B cell (primary cell): ENCODE measurements around the gene LRRC36. TPM values are rescaled to one million over a fixed set of nuclear protein-coding genes. Genes with fewer than 3 reads are reported as not detected.
"Not testable (repeated sequence)": the region's sequence is repeated elsewhere in the genome, so short reads cannot be mapped to it uniquely, and the experiment has no call there.

ENCODE experiments used
- ATAC-seq: fragments of 200-7000 bp; cut with Tn5 transposase; one replicate; pipeline ENCODE4 v1.10.0; 2021; ENCODE audit warnings: low read depth, mild to moderate bottlenecking, moderate number of reproducible peaks, moderate library complexity
- CTCF ChIA-PET: fragments of 350-600 bp; sonication (Branson Sonifier 250); formaldehyde crosslinking; loops from one replicate; lab custom pipeline; 2021; ENCODE audit warnings: antibody characterized with exemption, inconsistent platforms; lab: Charles Lee
- POLR2A ChIA-PET: fragments of 350-600 bp; sonication (Branson Sonifier 250); formaldehyde crosslinking; loops from one replicate; lab custom pipeline; 2021; ENCODE audit warnings: antibody characterized with exemption; lab: Charles Lee
- DNase-seq: peaks from one replicate; pipeline ENCODE4 v3.0.0; 2013
- H2AFZ ChIP-seq: 2 replicates; pipeline ENCODE4 v1.6.1; 2012; ENCODE audit warnings: mild to moderate bottlenecking, low read depth, low read length; ENCODE audit not compliant: insufficient read depth, poor library complexity, severe bottlenecking
- H3K27ac ChIP-seq, 2 donors: 1 replicate in 1 of 2; 2 replicates in 1 of 2; pipeline ENCODE4 v1.5.1; 2012 to 2013; ENCODE audit warnings: low read length in 2 of 2, mild to moderate bottlenecking in 2 of 2, moderate library complexity in 1 of 2
- H3K27me3 ChIP-seq, 4 experiments: fragments of 200-600 bp in 1 of 4; sonication (generic) in 1 of 4; replicated peaks in 1 of 4; 1 replicate in 2 of 4; 2 replicates in 2 of 4; pipeline versions ENCODE4 v1.6.1 to v1.7.0; 2013 to 2016; ENCODE audit warnings: low read length in 3 of 4, mild to moderate bottlenecking in 2 of 4, mixed read lengths in 1 of 4, moderate library complexity in 1 of 4; ENCODE audit not compliant: insufficient read depth in 4 of 4, control insufficient read depth in 3 of 4; ENCODE audit errors: control extremely low read depth in 1 of 4
- H3K36me3 ChIP-seq, 2 experiments: replicated peaks in 1 of 2; 1 replicate in 1 of 2; 2 replicates in 1 of 2; pipeline versions ENCODE4 v1.6.1 to v1.7.1; 2013; ENCODE audit warnings: low read length in 1 of 2; ENCODE audit not compliant: insufficient read depth in 2 of 2, control insufficient read depth in 1 of 2; ENCODE audit errors: control extremely low read depth in 1 of 2, extremely low read depth in 1 of 2
- H3K4me1 ChIP-seq, 2 donors: fragments of 200-600 bp in 1 of 2; sonication (generic) in 1 of 2; 1 replicate in 1 of 2; 2 replicates in 1 of 2; pipeline versions ENCODE4 v1.5.1 to v1.6.1; 2013 to 2017; ENCODE audit warnings: low read length in 2 of 2; ENCODE audit not compliant: control insufficient read depth in 2 of 2, insufficient read depth in 2 of 2
- H3K4me2 ChIP-seq: replicated peaks from 2 replicates; pipeline ENCODE3; 2012; ENCODE audit warnings: mild to moderate bottlenecking, low read depth, low read length; ENCODE audit not compliant: poor library complexity, severe bottlenecking
- H3K4me3 ChIP-seq, 5 experiments: fragments of 200-600 bp in 1 of 5; sonication (generic) in 1 of 5; 1 replicate in 3 of 5; 2 replicates in 2 of 5; pipeline versions ENCODE4 v1.5.1 to v1.7.0; 2011 to 2016; ENCODE audit warnings: low read length in 4 of 5, mild to moderate bottlenecking in 4 of 5, low read depth in 2 of 5, control low read depth in 1 of 5, moderate library complexity in 1 of 5; ENCODE audit not compliant: insufficient read depth in 1 of 5; ENCODE audit errors: control extremely low read depth in 1 of 5, extremely low read depth in 1 of 5
- H3K79me2 ChIP-seq: fragments of 200-600 bp; sonication (generic); one replicate; pipeline ENCODE4 v1.6.0; 2016; ENCODE audit warnings: low read length; ENCODE audit not compliant: control insufficient read depth, insufficient read depth
- H3K9ac ChIP-seq: fragments of 200-600 bp; sonication (generic); 2 replicates; pipeline ENCODE4 v1.6.1; 2017; ENCODE audit warnings: mild to moderate bottlenecking, low read length, moderate library complexity
- H3K9me3 ChIP-seq, 3 donors: one replicate each; pipeline versions ENCODE4 v1.6.1 to v1.7.1; 2013; ENCODE audit warnings: low read length in 2 of 3; ENCODE audit not compliant: control insufficient read depth in 2 of 3, insufficient read depth in 1 of 3; ENCODE audit errors: control extremely low read depth in 1 of 3
- H4K20me1 ChIP-seq: 2 replicates; pipeline ENCODE4 v1.6.0; 2012; ENCODE audit warnings: mild to moderate bottlenecking, low read length; ENCODE audit not compliant: insufficient read depth, control insufficient read depth, poor library complexity, severe bottlenecking
- H3K27ac Mint-ChIP-seq: one replicate; pipeline ENCODE4 v1.8.0; 2021; ENCODE audit warnings: mixed read lengths
- H3K27me3 Mint-ChIP-seq: one replicate; pipeline ENCODE4 v1.8.0; 2021; ENCODE audit warnings: mixed read lengths
- H3K4me1 Mint-ChIP-seq: one replicate; pipeline ENCODE4 v1.8.0; 2021; ENCODE audit warnings: mixed read lengths
- H3K4me3 Mint-ChIP-seq: one replicate; pipeline ENCODE4 v1.8.0; 2021; ENCODE audit warnings: mixed read lengths
- H3K9me3 Mint-ChIP-seq: one replicate; pipeline ENCODE4 v1.8.0; 2022; ENCODE audit warnings: mixed read lengths; ENCODE audit not compliant: insufficient read depth
- CTCF ChIP-seq: fragments of 200-600 bp; IDR thresholded peaks from one replicate; pipeline ENCODE4 v1.8.0; 2022; ENCODE audit warnings: antibody characterized with exemption, mild to moderate bottlenecking
- EZH2 ChIP-seq: IDR thresholded peaks from 2 replicates; pipeline ENCODE4 v1.6.1; 2012; ENCODE audit warnings: borderline replicate concordance, low read depth, mild to moderate bottlenecking, moderate library complexity, low read length; ENCODE audit not compliant: insufficient read depth, poor library complexity, severe bottlenecking
- WGBS: methylation state at CpG from one replicate; pipeline ENCODE4 v1.1.5; 2013; ENCODE audit warnings: missing lambda C conversion rate; ENCODE audit not compliant: insufficient coverage; 5-methylcytosine and 5-hydroxymethylcytosine counted together
- intact Hi-C: fragments of 100-400 bp; cut with micrococcal nuclease; formaldehyde crosslinking; loops from one replicate; pipeline ENCODE4 v1.10.0; 2022
- polyA plus RNA-seq: library from polyadenylated mRNA; depleted of rRNA; stranded (reverse); fragments of >200 nt; gene quantifications from 2 replicates; pipeline ENCODE4 v1.2.3, GENCODE V29; 2012
- total RNA-seq, 2 donors: library from RNA; stranded (reverse); fragments of 120-200 nt in 1 of 2; gene quantifications; 1 replicate in 1 of 2; 2 replicates in 1 of 2; pipeline versions ENCODE4 v1.2.3 to v1.2.4, GENCODE V29; 2013 to 2022

Gene LRRC36
- total and polyA plus RNA-seq, 2 donors (not counting 1 experiment from before 2014, with no cell fraction given) = 0.98 TPM; not detected in 1

GRCh38 chr16:67349172-67349571, 22.6 kb downstream of the LRRC36 start:
- Histone ChIP-seq H3K4me2 (no peak overlapping the region), H2AFZ (no peak overlapping the region), H4K20me1 (no peaks in the 10 kb centered on the region), H3K4me3 (no peak overlapping the region), H3K9ac (no peak overlapping the region), H3K79me2 (no peaks in the 10 kb centered on the region), H3K27me3 (no peaks in the 10 kb centered on the region), H3K9me3 (no peaks in the 10 kb centered on the region), H3K4me1 (no peaks in the 10 kb centered on the region), H3K36me3 (no peaks in the 10 kb centered on the region), H3K27ac (no peak overlapping the region)
- peak; percentile 62 for ATAC-seq
- Mint-ChIP-seq H3K27ac (no peak overlapping the region), H3K4me1 (no peaks in the 10 kb centered on the region), H3K9me3 (no peaks in the 10 kb centered on the region), H3K27me3 (peaks cover 3% of the 10 kb centered on the region), H3K4me3 (no peak overlapping the region)
- no peak for TF ChIP-seq EZH2
- peak; percentile 74 for TF ChIP-seq CTCF
- ChIA-PET CTCF (interaction anchor here (0.6 to 2.3 kb wide), 7 partner anchors 20 to 183 kb away, joined by 3 to 10 read pairs (median 3); partner anchors contain the start of gene TPPP3), POLR2A (no interaction called here)
- intact Hi-C loops = loop anchor here (1.0 to 10.0 kb wide), 2 partner anchors 46 to 116 kb away; partner anchors contain the start of gene TPPP3
- DNase-seq = peak; percentile 62

- H3K4me1 ChIP-seq = no peaks in the 10 kb centered on the region
- H3K9me3 ChIP-seq = no peaks in the 10 kb centered on the region
- Mint-ChIP-seq H3K9me3 (no peaks in the 10 kb centered on the region), H3K27me3 (peaks cover 3% of the 10 kb centered on the region), H3K27ac (no peak overlapping the region), H3K4me1 (no peaks in the 10 kb centered on the region), H3K4me3 (no peak overlapping the region)
- no peak overlapping the region for H3K27ac ChIP-seq
- ChIA-PET CTCF (interaction anchor here (0.6 to 2.3 kb wide), 10 partner anchors 28 to 261 kb away, joined by 3 to 10 read pairs (median 3); partner anchors contain the start of gene ZDHHC1), POLR2A (no interaction called here)
- no peaks in the 10 kb centered on the region for H3K79me2 ChIP-seq
- no peak overlapping the region for H3K4me2 ChIP-seq
- DNase-seq (no peak), ATAC-seq (no peak)
- H2AFZ ChIP-seq = no peak overlapping the region
- intact Hi-C loops = no loop called here
- no CpG with 5 or more reads among the region's 1 CpG for WGBS
- no peaks in the 10 kb centered on the region for H4K20me1 ChIP-seq
- H3K27me3 ChIP-seq = no peaks in the 10 kb centered on the region
- H3K4me3 ChIP-seq = no peak overlapping the region
- H3K36me3 ChIP-seq = no peaks in the 10 kb centered on the region
- no peak for TF ChIP-seq CTCF
- no peak overlapping the region for H3K9ac ChIP-seq
Measured at GRCh38 chr16:67350324-67350723, 23.7 kb downstream of the LRRC36 start.

GRCh38 chr16:67352463-67352862, 25.8 kb downstream of the LRRC36 start:
- H3K36me3 ChIP-seq, H3K4me2 ChIP-seq, H3K4me1 ChIP-seq, H3K9me3 ChIP-seq, H3K79me2 ChIP-seq, POLR2A ChIA-PET, H3K4me1 Mint-ChIP-seq, ATAC-seq, H2AFZ ChIP-seq, intact Hi-C loops, H3K4me3 Mint-ChIP-seq, H3K9me3 Mint-ChIP-seq, H3K4me3 ChIP-seq, DNase-seq, H3K27ac ChIP-seq, H3K27ac Mint-ChIP-seq, H4K20me1 ChIP-seq, H3K27me3 ChIP-seq, H3K9ac ChIP-seq: not testable (repeated sequence)
- H3K27me3 Mint-ChIP-seq = peaks cover 17% of the 10 kb centered on the region
- WGBS = 100% methylated on average over 2 of the region's 3 CpGs
- CTCF ChIA-PET = interaction anchor here (0.6 to 1.3 kb wide), 4 partner anchors 23 to 407 kb away, joined by 3 read pairs; no protein-coding TSS in a partner anchor
